HepG2 (cell line): ENCODE measurements around the gene WWC2. TPM values are rescaled to one million over a fixed set of nuclear protein-coding genes. Genes with fewer than 3 reads are reported as not detected.

ENCODE experiments used
- ATAC-seq: fragments of 200-7000 bp; cut with Tn5 transposase; 3 replicates; pipeline ENCODE4 v1.9.1; 2020; ENCODE audit warnings: mild to moderate bottlenecking, moderate library complexity
- BruUV-seq: library from RNA; stranded (reverse); fragments of 400-500 nt; replicated peaks from 2 replicates; lab custom pipeline; 2021; lab: Mats Ljungman, UMichigan
- CTCF ChIA-PET: fragments of 300-600 bp; formaldehyde crosslinking; extraction: SDS; loops from one replicate; lab custom pipeline; 2021; ENCODE audit warnings: low total read pairs, inconsistent platforms, low intra/inter-chr PET ratio; lab: Yijun Ruan, JAX
- POLR2A ChIA-PET: fragments of 350-600 bp; sonication (Branson Sonifier 250); formaldehyde crosslinking; loops from one replicate; lab custom pipeline; 2020; ENCODE audit warnings: antibody characterized with exemption, inconsistent platforms; lab: Yijun Ruan, JAX
- DNase-seq: peaks from one replicate; pipeline ENCODE4 v3.0.0-alpha.2; 2015; ENCODE audit warnings: low spot score
- FAIRE-seq: peaks from 3 replicates; lab custom pipeline; 2011; peaks lifted over from hg19 to GRCh38; lab: Jason Lieb, UNC
- H2AFZ ChIP-seq: one replicate; pipeline ENCODE4 v1.6.1; 2011; ENCODE audit warnings: low read length, inconsistent platforms
- H3K27ac ChIP-seq: fragments of 300-600 bp; 3 replicates; pipeline ENCODE4 v1.8.0; 2011; ENCODE audit warnings: mixed run types, mild to moderate bottlenecking, mixed read lengths, low read length, inconsistent platforms; ENCODE audit not compliant: insufficient read depth; ENCODE audit errors: extremely low read length
- H3K27me3 ChIP-seq, 2 experiments: fragments of 200-600 bp in 1 of 2; 2 replicates in 1 of 2; 3 replicates in 1 of 2; pipeline versions ENCODE4 v1.6.0 to v1.8.0; 2011; ENCODE audit warnings: low read length in 2 of 2, mild to moderate bottlenecking in 2 of 2, moderate library complexity in 2 of 2, inconsistent platforms in 1 of 2; ENCODE audit not compliant: insufficient read depth in 2 of 2, control insufficient read depth in 1 of 2
- H3K36me3 ChIP-seq, 2 experiments: fragments of 200-600 bp in 1 of 2; replicated peaks in 1 of 2; 2 replicates in 1 of 2; 3 replicates in 1 of 2; pipeline versions ENCODE4 v1.5.1 to v1.8.0; 2011; ENCODE audit warnings: low read length in 2 of 2, inconsistent platforms in 1 of 2; ENCODE audit not compliant: insufficient read depth in 2 of 2, control insufficient read depth in 1 of 2
- H3K4me1 ChIP-seq: 2 replicates; pipeline ENCODE4 v1.5.1; 2012; ENCODE audit warnings: low read length, inconsistent platforms; ENCODE audit not compliant: insufficient read depth
- H3K4me2 ChIP-seq: 2 replicates; pipeline ENCODE4 v1.6.0; 2011; ENCODE audit warnings: low read depth, low read length, inconsistent platforms
- H3K4me3 ChIP-seq, 3 experiments: fragments of 200-600 bp in 1 of 3; sonication (generic), shearing (Covaris generic) in 1 of 3; replicated peaks in 1 of 3; 2 replicates each; pipeline ENCODE4 v1.5.1; 2011 to 2016; ENCODE audit warnings: low read length in 3 of 3, inconsistent platforms in 2 of 3, low read depth in 2 of 3, mild to moderate bottlenecking in 2 of 3, control low read depth in 1 of 3, mixed read lengths in 1 of 3; ENCODE audit not compliant: insufficient read depth in 1 of 3
- H3K79me2 ChIP-seq: one replicate; pipeline ENCODE4 v1.6.1; 2011; ENCODE audit warnings: low read length, inconsistent platforms; ENCODE audit not compliant: insufficient read depth
- H3K9ac ChIP-seq: 2 replicates; pipeline ENCODE4 v1.6.0; 2011; ENCODE audit warnings: mild to moderate bottlenecking, low read depth, low read length, inconsistent platforms; ENCODE audit not compliant: insufficient read depth
- H3K9me3 ChIP-seq: 2 replicates; pipeline ENCODE4 v1.5.1; 2012; ENCODE audit warnings: mild to moderate bottlenecking, low read length
- H4K20me1 ChIP-seq: 2 replicates; pipeline ENCODE4 v1.6.0; 2011; ENCODE audit warnings: inconsistent platforms, mild to moderate bottlenecking, low read length, moderate library complexity; ENCODE audit not compliant: insufficient read depth
- CERS6 ChIP-seq: sonication (generic); formaldehyde crosslinking; IDR thresholded peaks from 2 replicates; pipeline ENCODE4 v1.5.0; 2020; ENCODE audit warnings: missing genetic modification reagents
- CREB3 ChIP-seq: sonication (generic); formaldehyde crosslinking; IDR thresholded peaks from 2 replicates; pipeline ENCODE4 v1.5.0; 2020; ENCODE audit warnings: missing genetic modification reagents
- DMTF1 ChIP-seq: sonication (generic); formaldehyde crosslinking; IDR thresholded peaks from 2 replicates; pipeline ENCODE4 v1.4.0; 2020; ENCODE audit warnings: mild to moderate bottlenecking, missing genetic modification reagents
- GATA4 ChIP-seq: sonication (generic); IDR thresholded peaks from 2 replicates; pipeline ENCODE4 v1.6.1; 2016; ENCODE audit warnings: antibody characterized with exemption, low read depth, borderline replicate concordance
- HES4 ChIP-seq: sonication (generic); formaldehyde crosslinking; IDR thresholded peaks from 2 replicates; pipeline ENCODE4 v1.9.0; 2021; ENCODE audit warnings: mild to moderate bottlenecking, missing genetic modification reagents, borderline replicate concordance
- HOMEZ ChIP-seq: IDR thresholded peaks from 2 replicates; pipeline ENCODE4 v1.6.1; 2016; ENCODE audit warnings: low read depth
- KDM1A ChIP-seq: IDR thresholded peaks from 2 replicates; pipeline ENCODE4 v1.6.1; 2016; ENCODE audit warnings: missing compliant biosample characterization
- SRSF1 ChIP-seq: fragments of 200-400 bp; formaldehyde crosslinking; optimal IDR thresholded peaks from 2 replicates; pipeline ENCODE3; 2017; ENCODE audit warnings: mild to moderate bottlenecking, low read depth, low read length, moderate library complexity
- ZNF253 ChIP-seq: sonication (generic); formaldehyde crosslinking; IDR thresholded peaks from 2 replicates; pipeline ENCODE4 v1.8.0; 2022; ENCODE audit warnings: mild to moderate bottlenecking, missing genetic modification reagents, borderline replicate concordance
- ZNF564 ChIP-seq: sonication (generic); formaldehyde crosslinking; IDR thresholded peaks from 2 replicates; pipeline ENCODE4 v1.8.1; 2023; ENCODE audit warnings: mild to moderate bottlenecking, missing genetic modification reagents
- ZNF567 ChIP-seq: sonication (generic); formaldehyde crosslinking; IDR thresholded peaks from 2 replicates; pipeline ENCODE4 v1.8.1; 2023; ENCODE audit warnings: mild to moderate bottlenecking, missing genetic modification reagents, borderline replicate concordance
- ZNF746 ChIP-seq: sonication (generic); formaldehyde crosslinking; IDR thresholded peaks from 2 replicates; pipeline ENCODE4 v1.8.0; 2022; ENCODE audit warnings: mild to moderate bottlenecking, missing genetic modification reagents
- ZNF800 ChIP-seq: sonication (generic); formaldehyde crosslinking; IDR thresholded peaks from 2 replicates; pipeline ENCODE4 v1.4.0; 2020; ENCODE audit warnings: missing genetic modification reagents
- WGBS: methylation state at CpG from one replicate; pipeline ENCODE4 v1.1.6; 2017; ENCODE audit warnings: low lambda C conversion rate; 5-methylcytosine and 5-hydroxymethylcytosine counted together
- in situ Hi-C: cut with HindIII; loops from 2 replicates; pipeline ENCODE4 v1.10.0; 2017; ENCODE audit warnings: low pct_unique_long_range_greater_than_20kb; ENCODE audit not compliant: extremely low pct_ligation_motif_present
- intact Hi-C: fragments of 100-400 bp; cut with micrococcal nuclease; formaldehyde crosslinking; loops from one replicate; pipeline ENCODE4 v1.10.0; 2022; ENCODE audit not compliant: unreplicated experiment
- polyA plus RNA-seq, 8 experiments: library from polyadenylated mRNA; depleted of rRNA in 3 of 8; stranded (reverse) in 7 of 8; unstranded in 1 of 8; fragments of >200 nt; fragmentation: Illumina TruSeq in 4 of 8; extraction: Trizol in 4 of 8; gene quantifications; 2 replicates each; pipeline versions ENCODE4 v1.2.1 to v1.2.3, GENCODE V29; 2011 to 2016; ENCODE audit warnings: low read depth in 4 of 8, missing spikeins in 1 of 8, mixed read lengths in 1 of 8; ENCODE audit not compliant: insufficient read depth in 1 of 8
- total RNA-seq, 5 experiments: library from RNA; depleted of rRNA; stranded (reverse); fragments of >200 nt; fragmentation: Illumina TruSeq; extraction: Trizol; gene quantifications; 2 replicates each; pipeline ENCODE4 v1.2.3, GENCODE V29; 2016; ENCODE audit warnings: low read depth in 1 of 5
- TF ChIP-seq, protein P1 (sequence below): sonication (generic); formaldehyde crosslinking; IDR thresholded peaks from 2 replicates; pipeline ENCODE4 v1.4.0; 2020; ENCODE audit warnings: low read depth, mild to moderate bottlenecking, missing genetic modification reagents

The WWC2 gene
- total and polyA plus RNA-seq, 2 of the 13 experiments (the other 11 are each of a cell fraction or from before 2014, with no cell fraction given): 40.0 to 50.1 TPM

DNA sequence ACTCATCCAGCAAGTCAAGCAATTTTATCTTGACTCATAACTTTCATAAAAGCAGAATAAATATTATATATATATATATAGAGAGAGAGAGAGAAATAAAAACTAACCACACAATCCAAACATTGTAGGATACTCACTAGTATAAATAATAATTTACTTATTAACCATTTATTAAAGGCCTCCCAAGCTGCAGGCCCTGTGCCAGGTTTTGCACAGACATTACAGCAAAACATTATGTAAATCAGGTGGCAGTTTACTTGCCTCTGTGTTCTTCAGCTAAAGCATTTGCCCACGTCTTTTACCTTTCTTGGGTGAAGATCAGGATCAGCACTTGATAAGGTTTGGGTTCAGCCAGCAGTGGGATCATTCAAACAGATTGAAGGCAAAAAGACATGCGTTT is 145.4 kb downstream of the WWC2 start (continued):
- TF ChIP-seq CREB3 (CRISPR knock-in tag) (no peak), ZNF564 (no peak), HOMEZ (CRISPR knock-in tag) (no peak), ZNF253 (no peak), DMTF1 (CRISPR knock-in tag) (no peak), CERS6 (CRISPR knock-in tag) (no peak)
- TF ChIP-seq, all 625 proteins: peak for 0

DNA sequence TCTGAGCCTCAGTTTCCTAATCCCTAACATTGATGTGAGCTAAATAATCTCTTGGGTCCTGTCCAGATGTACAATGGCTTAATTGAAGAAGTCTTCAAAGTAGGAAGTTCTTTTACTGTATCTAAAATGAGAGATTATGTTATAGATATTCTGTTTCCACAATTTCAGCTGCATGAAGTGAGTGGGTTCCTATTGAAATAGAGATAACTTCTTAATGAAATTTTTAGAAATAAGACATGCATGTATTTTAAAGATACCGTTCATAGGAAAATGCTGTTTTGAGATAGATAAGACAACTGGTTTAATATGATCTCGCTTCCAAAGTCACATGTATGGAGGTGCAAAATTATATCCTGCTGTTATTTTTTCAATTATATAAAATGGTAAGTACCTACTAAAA is 149.1 kb downstream of the WWC2 start:
- Histone ChIP-seq H3K27ac (no peak overlapping the region), H3K4me2 (no peak overlapping the region), H4K20me1 (no peaks in the 10 kb centered on the region; the same call in 1 of the 2 replicates), H3K4me1 (no peaks in the 10 kb centered on the region), H3K36me3 (peaks cover 19 to 81% of the 10 kb centered on the region in 2 experiments), H3K9ac (no peak overlapping the region), H3K4me3 (no peak overlapping the region), H3K9me3 (no peaks in the 10 kb centered on the region), H3K79me2 (no peaks in the 10 kb centered on the region), H3K27me3 (no peaks in the 10 kb centered on the region), H2AFZ (no peak overlapping the region)
- ChIA-PET POLR2A (interaction anchor here (0.9 kb wide), 1 partner anchor 149 kb away, joined by 3 read pairs; the partner anchor contains the start of gene WWC2), CTCF (interaction anchor here (2.5 kb wide), 1 partner anchor 175 kb away, joined by 23 read pairs; no protein-coding TSS in a partner anchor)
- in situ Hi-C loops: no loop called here
- no TSS peak for BruUV-seq
- no peak for ATAC-seq
- no peak for FAIRE-seq
- no peak for DNase-seq
- WGBS: 99% methylated on average over 2 of the region's 2 CpGs
- intact Hi-C loops: no loop called here
- TF ChIP-seq KDM1A (CRISPR knock-in tag): no peak
- no peak for TF ChIP-seq ZNF567 (CRISPR knock-in tag)
- no peak for TF ChIP-seq SRSF1
- TF ChIP-seq, protein P1, sequence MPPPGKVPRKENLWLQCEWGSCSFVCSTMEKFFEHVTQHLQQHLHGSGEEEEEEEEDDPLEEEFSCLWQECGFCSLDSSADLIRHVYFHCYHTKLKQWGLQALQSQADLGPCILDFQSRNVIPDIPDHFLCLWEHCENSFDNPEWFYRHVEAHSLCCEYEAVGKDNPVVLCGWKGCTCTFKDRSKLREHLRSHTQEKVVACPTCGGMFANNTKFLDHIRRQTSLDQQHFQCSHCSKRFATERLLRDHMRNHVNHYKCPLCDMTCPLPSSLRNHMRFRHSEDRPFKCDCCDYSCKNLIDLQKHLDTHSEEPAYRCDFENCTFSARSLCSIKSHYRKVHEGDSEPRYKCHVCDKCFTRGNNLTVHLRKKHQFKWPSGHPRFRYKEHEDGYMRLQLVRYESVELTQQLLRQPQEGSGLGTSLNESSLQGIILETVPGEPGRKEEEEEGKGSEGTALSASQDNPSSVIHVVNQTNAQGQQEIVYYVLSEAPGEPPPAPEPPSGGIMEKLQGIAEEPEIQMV (CRISPR knock-in tag): no peak
- TF ChIP-seq GATA4: no peak
- no peak for TF ChIP-seq ZNF800 (CRISPR knock-in tag)
- TF ChIP-seq ZNF746: no peak
- no peak for TF ChIP-seq HES4 (CRISPR knock-in tag)
